Measurements from ENCODE around the gene GTF2E1. TPM values are rescaled to one million over a fixed set of nuclear protein-coding genes. Genes with fewer than 3 reads are reported as not detected.

The GTF2E1 gene
- polyA plus RNA-seq, 1 donor (not counting 4 experiments of a cell fraction or from before 2014, with no cell fraction given): 14.8 TPM

DNA sequence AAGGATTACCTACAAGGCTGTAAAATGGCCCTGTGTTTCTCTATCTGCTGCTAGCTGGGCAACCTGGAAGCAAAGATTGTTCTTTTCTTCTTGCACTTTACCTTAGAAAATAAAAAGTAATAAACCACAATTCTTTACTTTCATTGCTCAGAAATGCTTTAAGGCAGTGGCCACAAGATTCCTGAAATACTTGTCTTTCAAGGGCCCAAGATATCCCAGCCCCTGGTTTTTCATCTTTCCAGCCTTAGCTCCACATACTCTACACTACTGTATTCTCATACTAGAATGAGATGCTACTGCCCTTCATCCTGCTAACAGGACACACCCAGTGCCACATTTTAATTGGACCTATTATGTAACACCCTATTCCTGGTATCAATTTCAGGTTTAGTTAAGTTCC is 78.9 kb downstream of the GTF2E1 start:
- TF ChIP-seq, protein P1, sequence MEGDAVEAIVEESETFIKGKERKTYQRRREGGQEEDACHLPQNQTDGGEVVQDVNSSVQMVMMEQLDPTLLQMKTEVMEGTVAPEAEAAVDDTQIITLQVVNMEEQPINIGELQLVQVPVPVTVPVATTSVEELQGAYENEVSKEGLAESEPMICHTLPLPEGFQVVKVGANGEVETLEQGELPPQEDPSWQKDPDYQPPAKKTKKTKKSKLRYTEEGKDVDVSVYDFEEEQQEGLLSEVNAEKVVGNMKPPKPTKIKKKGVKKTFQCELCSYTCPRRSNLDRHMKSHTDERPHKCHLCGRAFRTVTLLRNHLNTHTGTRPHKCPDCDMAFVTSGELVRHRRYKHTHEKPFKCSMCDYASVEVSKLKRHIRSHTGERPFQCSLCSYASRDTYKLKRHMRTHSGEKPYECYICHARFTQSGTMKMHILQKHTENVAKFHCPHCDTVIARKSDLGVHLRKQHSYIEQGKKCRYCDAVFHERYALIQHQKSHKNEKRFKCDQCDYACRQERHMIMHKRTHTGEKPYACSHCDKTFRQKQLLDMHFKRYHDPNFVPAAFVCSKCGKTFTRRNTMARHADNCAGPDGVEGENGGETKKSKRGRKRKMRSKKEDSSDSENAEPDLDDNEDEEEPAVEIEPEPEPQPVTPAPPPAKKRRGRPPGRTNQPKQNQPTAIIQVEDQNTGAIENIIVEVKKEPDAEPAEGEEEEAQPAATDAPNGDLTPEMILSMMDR (optimal IDR thresholded peaks at IDR 0.05 in 1 of 3, IDR thresholded peaks at IDR 0.05 in 1 of 3, conservative IDR thresholded peaks at IDR 0.05 in 1 of 3; ENCODE audit: extremely low read depth in 1 of 3, insufficient read depth in 2 of 3, low read length in 3 of 3): no peak
- no peak for TF ChIP-seq EZH2 (IDR thresholded peaks at IDR 0.05; ENCODE audit: low read length)
- Histone ChIP-seq H3K4me1 (ENCODE audit: control insufficient read depth, extremely low read depth, insufficient read depth, low read length) (no peaks in the 10 kb centered on the region), H3K27ac (ENCODE audit: control insufficient read depth, insufficient read depth, low read length) (no peak overlapping the region), H3K9me3 (ENCODE audit: control insufficient read depth, low read depth, low read length) (no peaks in the 10 kb centered on the region), H3K4me3 (ENCODE audit: control insufficient read depth in 2 of 3, extremely low read depth in 1 of 3, insufficient read depth in 2 of 3, low read depth in 1 of 3, low read length in 3 of 3) (no peak overlapping the region), H3K9me1 (ENCODE audit: control insufficient read depth, extremely low read depth, insufficient read depth, low read length) (no peaks in the 10 kb centered on the region), H3K9ac (ENCODE audit: control insufficient read depth, extremely low read depth, insufficient read depth, low read length) (no peak overlapping the region), H4K20me1 (ENCODE audit: control insufficient read depth, extremely low read depth, insufficient read depth, low read length) (no peaks in the 10 kb centered on the region), H3K27me3 (ENCODE audit: control insufficient read depth, extremely low read depth, insufficient read depth, low read length) (no peaks in the 10 kb centered on the region), H2AFZ (ENCODE audit: control insufficient read depth, low read length) (no peak overlapping the region), H3K36me3 (ENCODE audit: control insufficient read depth in 2 of 2, extremely low read depth in 1 of 2, insufficient read depth in 2 of 2, low read length in 2 of 2) (no peaks in the 10 kb centered on the region), H3K79me2 (ENCODE audit: control insufficient read depth, insufficient read depth, low read length) (no peaks in the 10 kb centered on the region), H3K4me2 (ENCODE audit: control insufficient read depth, extremely low read depth, insufficient read depth, low read depth, low read length) (no peak overlapping the region)
- dilution Hi-C loops (cut with MboI; ENCODE audit: extremely low pct_ligation_motif_present, low sequenced_read_pairs): no loop called here
- DNase-seq (ENCODE audit: low read depth, low spot score): no peak
- FAIRE-seq: no peak

DNA sequence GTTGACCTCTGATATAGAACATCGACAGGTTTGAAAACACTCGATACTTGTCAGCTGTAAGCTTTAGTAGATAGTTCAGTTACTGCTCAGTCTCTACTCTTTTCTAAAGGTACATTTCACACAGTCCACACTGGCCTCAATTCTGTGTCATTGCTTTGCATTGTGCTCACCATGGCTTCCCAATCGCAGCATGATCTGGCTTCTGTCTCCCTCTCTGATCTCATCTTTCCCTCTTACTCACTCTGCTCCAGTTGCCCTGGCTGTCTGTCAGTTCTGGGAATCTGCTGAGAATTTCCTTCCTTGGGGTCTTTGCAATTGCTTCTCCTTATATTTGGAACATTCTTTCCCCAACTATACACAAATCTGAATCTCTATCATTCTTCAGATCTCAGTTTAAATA is 80.6 kb downstream of the GTF2E1 start:
- Histone ChIP-seq H3K79me2 (ENCODE audit: control insufficient read depth, insufficient read depth, low read length) (no peaks in the 10 kb centered on the region), H3K9me3 (ENCODE audit: control insufficient read depth, low read depth, low read length) (no peaks in the 10 kb centered on the region), H3K9me1 (ENCODE audit: control insufficient read depth, extremely low read depth, insufficient read depth, low read length) (no peaks in the 10 kb centered on the region), H2AFZ (ENCODE audit: control insufficient read depth, low read length) (no peak overlapping the region), H3K4me2 (ENCODE audit: control insufficient read depth, extremely low read depth, insufficient read depth, low read depth, low read length) (no peak overlapping the region), H3K4me3 (ENCODE audit: control insufficient read depth in 2 of 3, extremely low read depth in 1 of 3, insufficient read depth in 2 of 3, low read depth in 1 of 3, low read length in 3 of 3) (no peak overlapping the region), H3K4me1 (ENCODE audit: control insufficient read depth, extremely low read depth, insufficient read depth, low read length) (no peaks in the 10 kb centered on the region), H4K20me1 (ENCODE audit: control insufficient read depth, extremely low read depth, insufficient read depth, low read length) (no peaks in the 10 kb centered on the region), H3K36me3 (ENCODE audit: control insufficient read depth in 2 of 2, extremely low read depth in 1 of 2, insufficient read depth in 2 of 2, low read length in 2 of 2) (no peaks in the 10 kb centered on the region), H3K9ac (ENCODE audit: control insufficient read depth, extremely low read depth, insufficient read depth, low read length) (no peak overlapping the region), H3K27ac (ENCODE audit: control insufficient read depth, insufficient read depth, low read length) (no peak overlapping the region), H3K27me3 (ENCODE audit: control insufficient read depth, extremely low read depth, insufficient read depth, low read length) (no peaks in the 10 kb centered on the region)
- DNase-seq (ENCODE audit: low read depth, low spot score) (no peak), FAIRE-seq (no peak)
- TF ChIP-seq, protein P1 (optimal IDR thresholded peaks at IDR 0.05 in 1 of 3, IDR thresholded peaks at IDR 0.05 in 1 of 3, conservative IDR thresholded peaks at IDR 0.05 in 1 of 3; ENCODE audit: extremely low read depth in 1 of 3, insufficient read depth in 2 of 3, low read length in 3 of 3): no peak
- TF ChIP-seq EZH2 (IDR thresholded peaks at IDR 0.05; ENCODE audit: low read length): no peak
- dilution Hi-C loops (cut with MboI; ENCODE audit: extremely low pct_ligation_motif_present, low sequenced_read_pairs): no loop called here
